Mucosa of descending colon (tissue), 3 donors: ENCODE data around the gene CUEDC2. TPM values are rescaled to one million over a fixed set of nuclear protein-coding genes. Genes with fewer than 3 reads are reported as not detected.

Experiments
- ATAC-seq: fragments of 200-7000 bp; cut with Tn5 transposase; one replicate; pipeline ENCODE4 v1.9.1; 2020; ENCODE audit warnings: mild to moderate bottlenecking, moderate library complexity
- DNase-seq, 3 donors: peaks; one replicate each; pipeline ENCODE4 v3.0.0-alpha.2; 2020
- H3K36me3 ChIP-seq: fragments of 200-600 bp; one replicate; pipeline ENCODE4 v1.8.0; 2021; ENCODE audit warnings: low read depth, mild to moderate bottlenecking
- H3K4me1 ChIP-seq: fragments of 200-600 bp; one replicate; pipeline ENCODE4 v1.8.0; 2021; ENCODE audit warnings: low read depth, mild to moderate bottlenecking
- H3K4me3 ChIP-seq: fragments of 200-600 bp; one replicate; pipeline ENCODE4 v1.8.0; 2021; ENCODE audit warnings: mild to moderate bottlenecking
- H3K9me3 ChIP-seq: fragments of 200-600 bp; one replicate; pipeline ENCODE4 v1.8.0; 2021; ENCODE audit warnings: mild to moderate bottlenecking
- CTCF ChIP-seq: fragments of 200-600 bp; IDR thresholded peaks from one replicate; pipeline ENCODE4 v1.8.0; 2022; ENCODE audit warnings: antibody characterized with exemption, mild to moderate bottlenecking
- intact Hi-C, 2 donors: fragments of 100-400 bp; cut with DNase I in 1 of 2; cut with micrococcal nuclease in 1 of 2; formaldehyde crosslinking; loops; one replicate each; pipeline versions ENCODE4 v1.11.0 to v1.11.1; 2022; cut with DNase I, micrococcal nuclease
- total RNA-seq, 3 donors: library from RNA; stranded (reverse); fragmentation: NEBNext Ultra II Directional in 2 of 3; extraction: Animal tissue kit (Norgen Biotek cat#: 25700) in 2 of 3; gene quantifications; one replicate each; pipeline versions ENCODE4 v1.2.1 to v1.2.4, GENCODE V29; 2021 to 2023
- donor health status: DM: no; HTN: no; CAD: no; lungs with moderate emphysema.
- donor health status: DM: no; HTN: no; CAD: no.
- donor health status: DM: no; HTN: yes; CAD: no.

The CUEDC2 gene
- total RNA-seq, 3 donors from 2014 or later, result 26.6 to 51.9 (median 29.2) TPM

- no peaks in the 10 kb centered on the region for H3K36me3 ChIP-seq
- no peak for ATAC-seq
- no peak for TF ChIP-seq CTCF
- intact Hi-C loops, result no loop called here
- H3K9me3 ChIP-seq, result no peaks in the 10 kb centered on the region
- H3K4me1 ChIP-seq, result no peaks in the 10 kb centered on the region
- H3K4me3 ChIP-seq, result no peak overlapping the region
- no peak for DNase-seq
Observed at GRCh38 chr10:102444851-102445250, 12.5 kb upstream of the CUEDC2 start.

- no peak overlapping the region for H3K4me3 ChIP-seq
- ATAC-seq (no peak), DNase-seq (no peak)
- H3K9me3 ChIP-seq, result no peaks in the 10 kb centered on the region
- TF ChIP-seq CTCF, result no peak
- intact Hi-C loops, result no loop called here
- H3K4me1 ChIP-seq, result no peaks in the 10 kb centered on the region
- no peaks in the 10 kb centered on the region for H3K36me3 ChIP-seq
Observed at GRCh38 chr10:102438374-102438773, 6.0 kb upstream of the CUEDC2 start.

- ATAC-seq (no peak), DNase-seq (no peak)
- Histone ChIP-seq H3K9me3 (no peaks in the 10 kb centered on the region), H3K4me1 (peaks cover 6% of the 10 kb centered on the region), H3K4me3 (no peak overlapping the region), H3K36me3 (no peaks in the 10 kb centered on the region)
- no peak for TF ChIP-seq CTCF
- intact Hi-C loops, result no loop called here
Observed at GRCh38 chr10:102437515-102437914, 5.1 kb upstream of the CUEDC2 start.

GRCh38 chr10:102436312-102436711 is 3.9 kb upstream of the CUEDC2 start:
- no peak for ATAC-seq
- Histone ChIP-seq H3K36me3 (no peaks in the 10 kb centered on the region), H3K4me3 (no peak overlapping the region), H3K4me1 (peaks cover 14% of the 10 kb centered on the region), H3K9me3 (no peaks in the 10 kb centered on the region)
- no peak for DNase-seq
- no peak for TF ChIP-seq CTCF
- intact Hi-C loops, result no loop called here

- no peak for TF ChIP-seq CTCF
Observed at GRCh38 chr10:102435529-102436233, 3.3 kb upstream of the CUEDC2 start.

GRCh38 chr10:102435133-102435497 is 2.7 kb upstream of the CUEDC2 start:
- no peak overlapping the region for H3K4me3 ChIP-seq
- no peaks in the 10 kb centered on the region for H3K9me3 ChIP-seq
- TF ChIP-seq CTCF, result no peak
- DNase-seq (no peak), ATAC-seq (no peak)
- H3K4me1 ChIP-seq, result peaks cover 15% of the 10 kb centered on the region
- intact Hi-C loops, result no loop called here
- H3K36me3 ChIP-seq, result no peaks in the 10 kb centered on the region

More at GRCh38 chr10:102435529-102436233, 3.3 kb upstream of the CUEDC2 start:
- Histone ChIP-seq H3K4me1 (peaks cover 15% of the 10 kb centered on the region), H3K36me3 (no peaks in the 10 kb centered on the region), H3K4me3 (no peak overlapping the region), H3K9me3 (no peaks in the 10 kb centered on the region)
- ATAC-seq, result no peak
- peak in 1 of 3 donors; percentile 64 for DNase-seq
- intact Hi-C loops, result no loop called here
